ENCODE measurements around the gene VAX1. TPM values are rescaled to one million over a fixed set of nuclear protein-coding genes. Genes with fewer than 3 reads are reported as not detected.

Gene VAX1
- total RNA-seq, 2 experiments from 2014 or later = not detected

DNA sequence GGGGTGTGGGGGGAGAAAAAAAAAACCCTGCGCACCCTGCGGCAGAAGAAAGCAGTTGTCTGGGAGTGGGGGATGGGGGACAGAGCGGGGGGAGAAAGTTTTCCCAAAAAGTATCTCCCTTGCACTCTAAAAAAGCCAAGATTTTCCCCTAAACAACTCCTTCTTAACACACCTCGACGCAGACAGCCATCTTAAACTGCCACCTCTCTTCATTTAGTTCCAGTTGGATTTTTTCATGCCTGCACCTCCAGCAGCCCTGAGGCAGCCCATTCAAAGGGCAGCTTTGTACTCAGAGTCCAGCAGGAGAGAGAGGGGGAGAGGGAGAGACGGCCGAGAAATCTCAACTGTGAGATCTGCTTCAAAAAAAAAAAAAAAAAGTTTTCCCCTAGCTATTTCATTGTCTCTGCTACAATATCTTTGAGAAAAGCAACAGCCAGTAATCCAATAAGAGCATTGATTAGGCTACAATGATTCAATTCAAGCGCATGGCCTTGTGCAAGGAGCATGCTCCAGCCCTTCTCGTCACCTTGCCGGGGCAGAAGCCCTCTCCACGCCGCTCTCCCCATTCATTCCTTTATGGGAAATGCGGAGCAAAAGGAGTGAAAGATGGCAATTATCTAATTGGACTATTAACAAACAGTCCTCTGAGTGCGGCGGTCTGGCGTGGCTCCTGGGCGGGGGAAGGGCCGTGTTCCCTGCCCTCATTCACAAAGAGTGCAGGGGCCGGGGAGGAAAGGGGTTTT, 939 bp upstream of the VAX1 start:
- Mint-ChIP-seq H3K27me3 (peaks cover 67% of the 10 kb centered on the region), H3K9me3 (no peaks in the 10 kb centered on the region), H3K4me3 (no peak overlapping the region), H3K27ac (no peak overlapping the region), H3K36me3 (no peaks in the 10 kb centered on the region), H3K4me1 (ENCODE audit: low read depth) (peaks cover 8% of the 10 kb centered on the region)
- no peak for DNase-seq
- intact Hi-C loops (cut with micrococcal nuclease) = loop anchor here (2.0 kb wide), 1 partner anchor 408 kb away; no protein-coding TSS in a partner anchor
- POLR2A ChIA-PET = no interaction called here
- CTCF ChIA-PET = no interaction called here

DNA sequence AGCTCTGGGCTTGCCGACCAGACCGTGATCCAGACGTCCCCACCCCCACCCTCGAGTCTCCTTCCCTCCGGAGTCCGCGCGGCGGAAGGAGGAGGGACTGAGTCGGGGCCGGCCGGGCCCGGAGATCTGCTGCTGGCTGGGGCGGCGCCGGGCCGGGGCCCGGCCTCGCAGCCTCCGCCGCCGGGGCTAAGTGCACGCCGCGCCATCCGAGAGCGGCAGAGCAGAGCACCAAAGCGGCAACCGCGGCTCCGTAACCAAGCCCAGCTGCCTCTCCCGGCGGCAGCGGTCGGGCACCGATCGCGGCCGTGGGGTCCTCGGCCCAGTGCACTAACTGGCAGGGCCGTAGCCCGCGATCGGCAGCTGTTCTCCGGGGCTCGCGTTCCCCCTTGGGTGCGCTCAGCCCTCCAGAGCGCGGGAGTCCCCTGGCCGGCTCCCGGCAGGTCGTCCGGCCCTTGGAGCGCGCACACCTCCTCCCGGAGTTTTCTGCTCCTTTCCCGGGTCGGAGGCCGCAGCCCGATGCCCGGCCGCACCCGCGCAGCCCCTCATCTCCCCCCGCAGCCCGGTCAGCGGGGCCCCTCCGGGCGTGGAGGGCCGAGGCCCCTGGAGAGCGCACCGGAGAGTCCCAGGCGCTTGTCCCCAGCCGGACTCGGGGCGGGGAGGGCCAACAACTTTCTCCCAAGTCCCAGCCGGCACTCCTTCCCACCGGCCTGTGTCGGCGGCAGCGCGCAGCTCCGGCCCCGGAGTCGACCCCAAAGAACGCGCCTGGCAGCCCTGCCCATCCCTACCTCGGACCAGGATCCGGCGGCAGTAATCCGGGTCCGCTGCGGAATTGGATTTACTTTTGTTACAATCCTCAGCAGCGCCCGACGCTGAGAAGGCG, 799 bp downstream of the VAX1 start:
- H3K36me3 Mint-ChIP-seq = no peaks in the 10 kb centered on the region
- peaks cover 23% of the 10 kb centered on the region for H3K4me1 Mint-ChIP-seq (ENCODE audit: low read depth)
- intact Hi-C loops (cut with micrococcal nuclease) = loop anchor here (1.0 kb wide), 1 partner anchor 28 kb away; no protein-coding TSS in a partner anchor
- DNase-seq = no peak
- peaks cover 71% of the 10 kb centered on the region for H3K27me3 Mint-ChIP-seq
- ChIA-PET CTCF (interaction anchor here (1.5 kb wide), 1 partner anchor 31 kb away, joined by 4 read pairs; no protein-coding TSS in a partner anchor), POLR2A (no interaction called here)
- no peak overlapping the region for H3K27ac Mint-ChIP-seq
- H3K9me3 Mint-ChIP-seq = no peaks in the 10 kb centered on the region
- no peak overlapping the region for H3K4me3 Mint-ChIP-seq

DNA sequence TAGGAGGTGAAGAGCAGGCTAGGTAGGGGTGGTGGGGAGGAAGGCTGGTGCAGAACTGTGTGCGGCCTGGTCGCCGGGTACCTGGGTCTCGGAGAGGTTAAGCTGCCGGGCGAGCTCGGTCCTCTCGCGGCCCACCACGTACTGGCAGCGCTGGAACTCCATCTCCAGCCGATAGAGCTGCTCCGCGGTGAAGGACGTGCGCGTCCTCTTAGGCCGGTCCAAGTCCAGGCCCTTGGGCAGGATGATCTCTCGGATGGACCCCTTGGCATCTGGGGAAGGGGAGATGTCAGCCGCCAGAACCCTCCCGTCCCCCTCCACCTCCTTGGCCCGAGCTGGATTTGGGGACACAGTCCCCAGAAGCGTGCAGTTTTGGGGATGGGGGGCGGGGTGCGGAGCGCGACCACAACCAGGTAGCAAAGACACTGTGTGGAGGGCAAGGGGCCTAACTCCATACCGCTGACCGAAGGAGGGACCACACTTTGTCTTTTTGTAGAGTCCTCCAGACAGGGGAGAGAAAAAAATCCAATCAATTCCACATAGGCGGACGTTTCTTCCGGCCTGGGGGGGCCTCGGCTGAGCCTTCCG, 1.6 kb downstream of the VAX1 start:
- intact Hi-C loops (cut with micrococcal nuclease) = no loop called here
- no peak overlapping the region for H3K4me3 Mint-ChIP-seq
- CTCF ChIA-PET = interaction anchor here (1.2 to 2.6 kb wide), 4 partner anchors 31 to 340 kb away, joined by 4 to 15 read pairs (median 8); no protein-coding TSS in a partner anchor
- no peak overlapping the region for H3K27ac Mint-ChIP-seq
- POLR2A ChIA-PET = no interaction called here
- no peaks in the 10 kb centered on the region for H3K9me3 Mint-ChIP-seq
- peaks cover 71% of the 10 kb centered on the region for H3K27me3 Mint-ChIP-seq
- H3K36me3 Mint-ChIP-seq = no peaks in the 10 kb centered on the region
- no peak for DNase-seq
- peaks cover 31% of the 10 kb centered on the region for H3K4me1 Mint-ChIP-seq (ENCODE audit: low read depth)

DNA sequence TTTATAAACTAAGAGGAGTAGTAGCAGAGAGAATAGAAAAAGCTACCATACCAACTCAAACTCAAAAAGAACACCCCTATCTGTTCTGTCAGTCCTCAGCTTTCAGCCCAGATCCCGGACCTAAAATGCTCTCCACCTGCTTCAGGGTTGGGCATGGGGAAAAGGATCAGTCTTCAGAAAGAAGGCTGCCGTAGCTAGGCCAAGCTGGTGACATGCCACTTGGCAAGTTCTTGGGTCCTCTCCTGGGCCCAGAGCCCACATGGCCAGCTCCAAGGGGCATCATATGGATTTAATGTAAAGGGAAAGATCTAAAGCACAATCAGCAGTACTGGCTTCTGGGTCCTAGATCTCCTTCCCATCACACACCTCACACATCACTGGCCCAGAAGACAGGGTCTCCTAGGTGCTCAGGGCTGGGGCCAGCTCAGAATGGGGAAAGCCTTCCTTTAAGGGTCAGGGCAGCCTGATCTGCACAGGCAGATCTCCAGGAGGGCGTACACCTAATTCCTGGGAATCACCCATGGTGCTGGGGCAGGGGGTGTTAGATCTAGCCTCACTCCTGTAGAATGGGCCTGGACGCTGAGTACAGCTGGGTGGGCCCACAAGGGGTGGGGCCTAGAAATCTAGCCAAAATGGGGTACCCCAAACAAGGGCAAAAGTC, 2.5 kb downstream of the VAX1 start:
- H3K9me3 Mint-ChIP-seq = no peaks in the 10 kb centered on the region
- H3K27ac Mint-ChIP-seq = no peak overlapping the region
- intact Hi-C loops (cut with micrococcal nuclease) = no loop called here
- no peak for DNase-seq
- no peaks in the 10 kb centered on the region for H3K36me3 Mint-ChIP-seq
- H3K27me3 Mint-ChIP-seq = peaks cover 73% of the 10 kb centered on the region
- H3K4me1 Mint-ChIP-seq (ENCODE audit: low read depth) = peaks cover 38% of the 10 kb centered on the region
- H3K4me3 Mint-ChIP-seq = no peak overlapping the region
- ChIA-PET POLR2A (no interaction called here), CTCF (interaction anchor here (0.9 to 2.6 kb wide), 4 partner anchors 28 to 339 kb away, joined by 4 to 15 read pairs (median 8); no protein-coding TSS in a partner anchor)

DNA sequence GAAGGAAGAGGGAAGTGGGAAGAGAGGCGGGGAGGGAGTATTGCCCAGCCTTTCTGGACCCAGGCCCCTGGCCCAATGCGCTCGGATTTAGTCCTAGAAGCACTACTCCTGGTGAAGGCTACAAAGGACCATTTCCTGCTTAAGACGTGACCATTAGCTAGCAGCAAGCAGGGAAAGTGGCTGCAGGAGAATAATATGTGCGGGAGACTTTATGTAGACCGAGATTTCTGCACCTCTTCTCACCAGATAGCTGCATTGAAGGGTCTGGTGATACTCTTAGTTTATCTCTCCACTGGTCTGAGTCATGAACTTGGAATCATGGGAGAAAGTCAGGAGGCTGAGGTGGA, 3.1 kb downstream of the VAX1 start:
- no peaks in the 10 kb centered on the region for H3K9me3 Mint-ChIP-seq
- CTCF ChIA-PET = interaction anchor here (0.9 to 2.6 kb wide), 3 partner anchors 29 to 40 kb away, joined by 4 to 15 read pairs (median 13); no protein-coding TSS in a partner anchor
- H3K4me3 Mint-ChIP-seq = no peak overlapping the region
- POLR2A ChIA-PET = no interaction called here
- H3K4me1 Mint-ChIP-seq (ENCODE audit: low read depth) = peaks cover 38% of the 10 kb centered on the region
- DNase-seq = no peak
- peaks cover 74% of the 10 kb centered on the region for H3K27me3 Mint-ChIP-seq
- no peak overlapping the region for H3K27ac Mint-ChIP-seq
- intact Hi-C loops (cut with micrococcal nuclease) = no loop called here
- no peaks in the 10 kb centered on the region for H3K36me3 Mint-ChIP-seq

DNA sequence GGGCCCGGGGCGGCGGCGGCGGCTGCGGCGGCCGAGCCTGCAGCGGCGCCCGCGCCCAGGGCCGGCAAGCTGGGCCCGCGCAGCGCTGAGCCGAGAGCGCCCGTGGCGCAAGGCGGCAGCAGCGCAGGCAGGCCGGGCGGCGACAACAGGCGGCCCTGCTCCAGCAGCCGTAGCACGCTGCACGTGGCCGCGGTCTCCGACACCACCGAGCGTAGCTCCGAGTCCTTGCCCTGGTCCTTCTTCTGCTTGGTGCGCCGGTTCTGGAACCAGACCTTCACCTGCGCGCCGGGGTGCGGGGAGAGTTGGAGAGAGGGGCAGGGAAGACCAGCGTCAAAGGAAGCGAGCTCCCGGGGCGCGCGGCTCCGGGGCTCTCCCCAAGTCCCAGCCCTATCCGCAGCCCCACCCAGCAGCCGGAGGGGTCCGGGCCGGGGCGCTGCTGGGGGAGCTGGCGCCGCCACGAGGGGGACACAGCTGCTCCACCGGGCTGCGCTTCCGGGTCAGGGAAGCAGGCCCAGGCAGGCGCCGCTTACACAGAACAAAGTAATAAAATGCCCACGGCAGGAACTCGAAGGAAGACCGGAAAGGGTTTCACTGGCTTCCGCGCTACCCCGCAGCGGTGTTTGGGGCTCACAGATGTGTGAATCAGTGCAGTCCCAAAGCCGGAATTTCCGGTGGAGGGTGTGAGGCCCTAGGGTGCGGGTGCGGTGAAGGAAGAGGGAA, 3.6 kb downstream of the VAX1 start:
- POLR2A ChIA-PET = no interaction called here
- no peak for DNase-seq
- intact Hi-C loops (cut with micrococcal nuclease) = no loop called here
- Mint-ChIP-seq H3K4me3 (no peak overlapping the region), H3K36me3 (no peaks in the 10 kb centered on the region), H3K4me1 (ENCODE audit: low read depth) (peaks cover 38% of the 10 kb centered on the region), H3K9me3 (no peaks in the 10 kb centered on the region), H3K27me3 (peaks cover 76% of the 10 kb centered on the region), H3K27ac (no peak overlapping the region)
- CTCF ChIA-PET = interaction anchor here (0.9 to 2.6 kb wide), 5 partner anchors 29 to 42 kb away, joined by 4 to 15 read pairs (median 5); no protein-coding TSS in a partner anchor

DNA sequence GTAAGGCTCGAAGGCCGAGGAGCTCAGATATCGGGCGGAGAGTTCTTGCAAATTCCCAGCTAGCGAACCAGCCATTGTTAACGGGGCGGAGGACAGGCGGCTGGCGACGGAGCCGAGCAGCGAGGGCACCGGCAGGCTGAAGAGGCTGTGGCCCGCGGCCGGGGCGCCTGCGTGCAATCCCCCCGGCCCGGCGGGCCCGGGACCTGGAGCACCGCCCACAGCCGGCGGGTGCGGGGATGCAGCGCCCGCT, 4.1 kb downstream of the VAX1 start:
- intact Hi-C loops (cut with micrococcal nuclease) = no loop called here
- no peaks in the 10 kb centered on the region for H3K36me3 Mint-ChIP-seq
- peak overlapping the region; percentile 41 for H3K4me3 Mint-ChIP-seq
- H3K27ac Mint-ChIP-seq = no peak overlapping the region
- ChIA-PET POLR2A (no interaction called here), CTCF (interaction anchor here (1.0 to 2.6 kb wide), 4 partner anchors 32 to 42 kb away, joined by 4 to 15 read pairs (median 9); no protein-coding TSS in a partner anchor)
- peaks cover 75% of the 10 kb centered on the region for H3K27me3 Mint-ChIP-seq
- no peaks in the 10 kb centered on the region for H3K9me3 Mint-ChIP-seq
- H3K4me1 Mint-ChIP-seq (ENCODE audit: low read depth) = peaks cover 38% of the 10 kb centered on the region
- no peak for DNase-seq

DNA sequence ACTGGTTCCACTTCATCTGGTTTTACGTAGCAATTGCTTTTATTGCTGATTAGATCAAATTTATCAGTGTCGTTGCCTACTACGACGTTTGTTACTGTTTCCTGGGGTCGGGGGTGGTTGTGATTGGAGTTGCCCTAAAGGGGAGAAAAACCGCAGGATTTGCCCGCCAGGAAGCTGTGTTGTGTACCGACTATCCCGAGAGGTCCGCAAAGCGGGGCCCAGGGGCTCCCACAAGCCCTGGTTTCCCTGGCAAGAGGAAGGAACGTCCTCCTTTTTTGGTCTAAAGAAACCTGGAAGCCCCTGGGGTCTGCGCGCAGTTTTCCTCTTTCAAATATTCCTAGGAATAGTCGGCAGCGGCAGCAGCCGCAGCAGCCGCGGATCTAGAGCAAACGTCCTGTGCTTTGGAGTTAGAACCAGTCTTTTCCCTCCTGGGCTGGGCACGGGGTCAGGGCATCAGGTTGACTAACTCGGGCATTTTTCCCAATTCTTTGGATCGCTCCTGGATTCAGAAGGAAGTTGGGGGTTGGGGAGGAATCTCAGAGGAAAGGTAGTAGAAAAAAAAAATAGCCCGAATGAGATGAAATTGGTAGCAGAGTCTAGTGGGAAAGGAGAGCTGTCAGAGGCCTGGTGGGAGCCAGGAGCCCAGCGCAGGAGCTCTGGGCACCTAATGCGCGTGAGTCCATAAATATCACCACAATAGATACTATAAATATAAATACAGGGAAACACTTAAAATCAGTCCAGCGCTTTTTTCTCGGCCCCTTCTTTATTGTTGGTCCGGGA, 4.6 kb downstream of the VAX1 start:
- peak overlapping the region; percentile 53 for H3K27ac Mint-ChIP-seq
- H3K36me3 Mint-ChIP-seq = no peaks in the 10 kb centered on the region

DNA sequence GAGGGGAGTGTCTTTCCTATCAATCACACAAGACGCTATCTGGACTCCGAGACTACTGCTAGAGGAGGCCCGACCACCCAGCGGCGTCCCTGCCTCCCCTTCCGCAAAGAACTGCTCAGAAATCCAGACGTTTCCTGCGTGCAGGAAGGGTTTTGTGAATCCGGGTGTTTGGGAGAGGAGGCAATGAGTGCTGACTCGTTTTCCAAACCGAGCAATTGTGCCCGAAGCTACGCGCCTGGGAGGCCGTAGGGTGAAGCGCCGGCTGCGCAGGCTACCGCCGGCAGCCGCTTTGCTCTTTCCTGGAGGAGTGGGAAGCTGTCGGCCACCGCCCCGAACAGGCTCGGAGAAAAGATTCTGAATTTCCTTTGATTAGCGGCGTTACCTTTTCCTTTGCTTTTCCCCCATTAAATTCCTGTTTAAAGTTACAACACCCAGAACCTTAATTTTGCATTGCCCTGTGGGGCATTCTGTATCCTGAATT, 5.3 kb downstream of the VAX1 start:
- ChIA-PET CTCF (interaction anchor here (1.2 to 1.6 kb wide), 2 partner anchors 34 to 42 kb away, joined by 5 read pairs; no protein-coding TSS in a partner anchor), POLR2A (no interaction called here)
- Mint-ChIP-seq H3K4me3 (no peak overlapping the region), H3K27ac (no peak overlapping the region), H3K36me3 (no peaks in the 10 kb centered on the region), H3K4me1 (ENCODE audit: low read depth) (peaks cover 37% of the 10 kb centered on the region), H3K27me3 (peaks cover 72% of the 10 kb centered on the region), H3K9me3 (no peaks in the 10 kb centered on the region)
- no peak for DNase-seq
- intact Hi-C loops (cut with micrococcal nuclease) = no loop called here

More for the DNA sequence above, 4.6 kb downstream of the VAX1 start:
- ChIA-PET CTCF (interaction anchor here (1.0 to 2.6 kb wide), 5 partner anchors 33 to 43 kb away, joined by 4 to 15 read pairs (median 5); no protein-coding TSS in a partner anchor), POLR2A (no interaction called here)
- no peaks in the 10 kb centered on the region for H3K9me3 Mint-ChIP-seq
- H3K4me3 Mint-ChIP-seq = peak overlapping the region; percentile 41
- DNase-seq = no peak
- intact Hi-C loops (cut with micrococcal nuclease) = no loop called here
- H3K27me3 Mint-ChIP-seq = peaks cover 75% of the 10 kb centered on the region
- H3K4me1 Mint-ChIP-seq (ENCODE audit: low read depth) = peaks cover 38% of the 10 kb centered on the region

DNA sequence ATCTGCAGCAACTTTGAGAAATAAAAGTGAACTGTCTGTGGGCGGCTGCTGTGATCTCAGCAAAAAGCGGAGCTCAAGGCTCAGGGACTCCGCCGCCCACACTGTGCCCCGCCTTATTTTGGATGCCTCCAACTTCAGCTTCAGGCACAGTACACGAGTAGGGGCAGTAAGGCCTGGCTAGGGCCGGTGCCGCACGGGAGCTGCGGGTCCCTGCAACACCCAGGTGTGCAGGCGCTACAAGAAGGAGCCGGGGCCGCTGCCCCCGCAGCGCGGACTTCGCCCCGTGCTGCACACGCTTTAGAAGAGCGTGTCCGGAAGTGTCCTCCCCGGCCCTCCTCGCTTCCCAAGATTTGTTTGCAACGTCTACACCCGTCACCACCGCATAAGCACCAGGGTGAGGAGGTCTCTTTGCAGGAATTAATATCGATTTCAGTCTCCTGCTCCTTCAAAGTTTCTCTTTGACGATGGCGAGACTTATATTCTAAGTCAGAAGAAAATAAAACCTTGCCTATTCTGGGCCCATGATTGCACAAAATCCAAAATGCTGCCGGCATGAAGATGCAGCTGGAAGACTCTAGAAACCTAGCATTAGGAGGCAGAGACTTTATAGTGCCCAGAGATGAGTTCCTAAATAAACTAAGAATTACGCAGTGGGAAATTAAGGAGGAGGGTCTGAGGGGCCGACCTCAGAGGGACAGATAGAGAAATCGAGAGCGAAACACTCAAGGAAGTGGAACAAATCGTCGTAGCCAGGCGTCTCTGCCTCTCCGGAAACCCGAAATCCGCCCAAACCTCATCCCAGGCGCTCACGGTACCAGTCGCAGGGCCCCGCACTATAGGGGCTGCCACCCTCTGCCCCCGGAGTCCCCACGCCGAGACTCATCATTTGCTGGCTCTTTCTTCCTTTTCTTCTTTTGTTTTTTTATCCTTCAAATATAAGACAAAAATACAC, 6.4 kb downstream of the VAX1 start:
- ChIA-PET CTCF (interaction anchor here (1.5 to 3.2 kb wide), 3 partner anchors 36 to 335 kb away, joined by 4 to 18 read pairs (median 9); no protein-coding TSS in a partner anchor), POLR2A (no interaction called here)
- H3K9me3 Mint-ChIP-seq = no peaks in the 10 kb centered on the region
- DNase-seq = no peak
- H3K27me3 Mint-ChIP-seq = peaks cover 75% of the 10 kb centered on the region
- intact Hi-C loops (cut with micrococcal nuclease) = no loop called here
- H3K36me3 Mint-ChIP-seq = no peaks in the 10 kb centered on the region
- peak overlapping the region; percentile 32 for H3K4me3 Mint-ChIP-seq
- peaks cover 36% of the 10 kb centered on the region for H3K4me1 Mint-ChIP-seq (ENCODE audit: low read depth)
- H3K27ac Mint-ChIP-seq = no peak overlapping the region
